LNCAP (cell line): ENCODE measurements around the gene LYVE1.

ENCODE experiments used
- TF ChIP-seq, protein P1 (sequence below): fragments of 450-650 bp; IDR thresholded peaks from 2 replicates; pipeline ENCODE4 v1.5.1; 2017; ENCODE audit warnings: mild to moderate bottlenecking

The LYVE1 gene

DNA sequence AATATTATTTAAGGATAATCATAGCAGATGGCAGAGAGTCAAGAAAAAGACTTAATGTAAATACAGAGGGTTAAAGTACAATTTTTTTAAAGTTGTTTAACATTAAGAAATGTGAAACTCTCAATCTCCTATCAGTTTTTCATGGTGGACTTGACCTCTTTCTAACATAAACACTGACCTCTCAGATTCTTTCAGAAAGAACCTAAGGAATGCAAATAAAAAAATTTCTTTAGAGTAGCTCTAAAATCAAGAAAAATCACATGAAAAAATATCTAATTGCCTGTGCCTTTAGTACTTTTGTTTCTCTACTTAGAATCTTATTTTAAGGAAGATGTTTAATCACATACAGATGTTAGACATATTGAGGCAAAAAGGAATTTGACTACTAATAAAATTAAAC, 40.3 kb downstream of the LYVE1 start:
- TF ChIP-seq, protein P1, sequence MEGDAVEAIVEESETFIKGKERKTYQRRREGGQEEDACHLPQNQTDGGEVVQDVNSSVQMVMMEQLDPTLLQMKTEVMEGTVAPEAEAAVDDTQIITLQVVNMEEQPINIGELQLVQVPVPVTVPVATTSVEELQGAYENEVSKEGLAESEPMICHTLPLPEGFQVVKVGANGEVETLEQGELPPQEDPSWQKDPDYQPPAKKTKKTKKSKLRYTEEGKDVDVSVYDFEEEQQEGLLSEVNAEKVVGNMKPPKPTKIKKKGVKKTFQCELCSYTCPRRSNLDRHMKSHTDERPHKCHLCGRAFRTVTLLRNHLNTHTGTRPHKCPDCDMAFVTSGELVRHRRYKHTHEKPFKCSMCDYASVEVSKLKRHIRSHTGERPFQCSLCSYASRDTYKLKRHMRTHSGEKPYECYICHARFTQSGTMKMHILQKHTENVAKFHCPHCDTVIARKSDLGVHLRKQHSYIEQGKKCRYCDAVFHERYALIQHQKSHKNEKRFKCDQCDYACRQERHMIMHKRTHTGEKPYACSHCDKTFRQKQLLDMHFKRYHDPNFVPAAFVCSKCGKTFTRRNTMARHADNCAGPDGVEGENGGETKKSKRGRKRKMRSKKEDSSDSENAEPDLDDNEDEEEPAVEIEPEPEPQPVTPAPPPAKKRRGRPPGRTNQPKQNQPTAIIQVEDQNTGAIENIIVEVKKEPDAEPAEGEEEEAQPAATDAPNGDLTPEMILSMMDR: no peak

DNA sequence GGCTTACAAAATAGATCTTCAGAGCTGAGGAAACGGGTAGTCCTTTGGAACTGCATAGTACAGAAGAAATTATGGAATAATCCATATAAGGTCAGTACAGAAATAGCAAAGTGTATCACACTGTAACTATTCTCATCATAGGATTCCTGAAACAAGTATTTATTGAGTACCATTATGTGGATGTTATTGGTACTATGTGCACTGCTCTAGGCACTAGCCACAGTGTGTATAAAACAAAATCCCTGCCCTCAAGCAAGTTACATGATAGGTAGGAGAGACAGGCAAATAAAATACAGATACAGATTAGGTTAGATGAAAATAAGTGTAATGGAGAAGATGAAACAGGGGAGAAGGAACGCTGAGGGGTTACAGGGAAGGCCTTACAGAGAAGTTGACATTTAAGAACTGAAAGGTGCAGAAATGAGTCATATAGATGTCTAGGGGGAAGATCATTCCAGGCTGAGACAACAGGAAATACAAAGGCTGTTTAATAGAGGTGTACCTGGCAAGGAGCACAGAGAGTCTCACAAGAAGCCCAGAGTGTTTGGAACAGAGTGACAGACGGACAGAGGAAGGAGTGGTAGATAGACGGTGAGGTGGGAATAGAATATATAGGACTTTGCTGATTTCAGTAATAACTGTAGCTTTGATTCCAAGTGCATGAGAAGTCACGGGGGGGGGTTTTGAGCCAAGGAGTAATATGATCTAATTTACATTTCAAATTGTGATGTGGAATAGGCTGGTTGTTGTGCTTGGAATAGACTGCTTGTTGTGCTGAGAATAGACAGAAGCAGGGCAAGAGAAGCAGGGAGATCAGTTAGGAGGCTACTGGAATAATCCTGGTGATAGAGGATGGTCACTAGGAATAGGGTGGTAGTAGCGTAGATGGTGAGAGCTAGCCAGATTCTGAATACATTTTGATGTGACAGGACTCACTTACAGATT, 41.2 kb downstream of the LYVE1 start:
- TF ChIP-seq, protein P1: no peak

DNA sequence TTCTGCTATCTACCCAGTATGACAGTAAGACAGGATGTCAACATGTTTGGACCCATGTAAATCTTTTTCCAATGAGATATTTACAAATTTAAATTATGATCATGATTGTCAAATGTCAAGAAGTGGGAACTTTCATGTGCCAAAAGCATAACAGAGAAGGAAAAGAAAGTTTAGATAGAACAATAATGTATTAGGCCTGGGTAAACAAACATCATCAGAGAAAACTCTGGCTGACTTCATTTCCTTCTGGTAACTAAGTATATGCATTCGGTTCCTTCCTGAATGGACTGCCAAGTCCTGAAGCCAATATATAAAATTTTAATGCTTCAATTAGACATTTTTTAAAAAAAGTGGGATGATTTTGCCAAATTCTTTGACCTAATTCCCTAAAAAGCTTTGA, 44.0 kb downstream of the LYVE1 start:
- TF ChIP-seq, protein P1: no peak

DNA sequence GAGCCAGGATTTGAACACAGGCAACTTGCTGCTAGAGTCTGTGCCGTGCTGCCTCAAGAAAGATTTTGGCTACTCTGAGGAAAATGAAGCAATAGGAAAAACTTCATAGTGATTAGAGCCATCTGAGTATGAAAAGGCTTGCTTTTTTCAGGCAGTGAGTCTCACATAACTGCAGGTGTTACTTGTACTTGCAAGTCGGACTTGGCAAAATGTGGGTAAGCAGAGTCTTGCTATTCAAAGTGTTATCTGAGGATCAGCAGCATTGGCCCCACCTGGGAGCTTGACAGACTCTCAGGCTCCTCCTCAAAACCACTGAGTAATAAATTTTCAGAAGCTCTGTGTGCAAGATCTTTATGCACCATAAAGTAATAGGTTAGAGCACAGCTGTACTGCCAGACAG, 45.5 kb downstream of the LYVE1 start:
- TF ChIP-seq, protein P1: no peak

GRCh38 chr11:10522276-10522675, 46.2 kb downstream of the LYVE1 start:
- TF ChIP-seq, protein P1: no peak

DNA sequence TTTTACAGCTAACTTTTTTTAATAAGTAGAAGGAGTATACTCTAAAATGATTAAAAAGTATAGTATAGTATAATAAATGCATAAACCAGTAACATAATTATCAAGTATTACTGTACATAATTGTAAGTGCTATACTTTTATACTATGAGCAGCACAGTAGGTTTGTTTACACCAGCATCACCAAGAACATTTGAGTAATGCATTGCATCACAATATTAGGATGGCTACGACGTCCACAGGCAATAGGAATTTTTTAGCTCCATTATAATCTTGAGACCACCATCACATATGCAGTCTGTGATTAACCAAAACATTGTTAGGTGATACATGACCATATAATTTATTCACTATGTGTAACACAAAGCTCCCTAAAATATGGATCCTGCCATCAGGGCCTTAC, 47.9 kb downstream of the LYVE1 start:
- TF ChIP-seq, protein P1: no peak

DNA sequence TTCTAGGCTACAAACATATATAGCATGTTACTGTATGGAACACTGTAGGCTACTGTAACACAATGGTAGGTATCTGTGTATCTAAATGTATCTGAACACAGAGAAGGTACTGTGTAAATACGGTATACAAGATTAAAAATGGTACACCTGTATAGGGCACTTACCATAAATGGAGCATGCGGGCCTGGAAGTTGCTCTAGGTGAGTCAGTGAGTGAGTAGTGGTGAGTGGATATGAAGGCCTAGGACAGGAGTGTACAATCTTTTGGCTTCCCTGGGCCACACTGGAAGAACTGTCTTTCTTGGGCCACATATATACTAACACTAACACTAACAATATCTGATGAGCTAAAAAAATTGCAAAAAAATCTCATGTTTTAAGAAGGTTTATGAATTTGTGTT, 48.8 kb downstream of the LYVE1 start:
- TF ChIP-seq, protein P1: no peak
